ENCODE data around the gene RSAD2. TPM values are rescaled to one million over a fixed set of nuclear protein-coding genes. Genes with fewer than 3 reads are reported as not detected.

RSAD2 gene
- total RNA-seq, 6 donors from 2014 or later = 8.4 to 20.0 (median 11.0) TPM

DNA sequence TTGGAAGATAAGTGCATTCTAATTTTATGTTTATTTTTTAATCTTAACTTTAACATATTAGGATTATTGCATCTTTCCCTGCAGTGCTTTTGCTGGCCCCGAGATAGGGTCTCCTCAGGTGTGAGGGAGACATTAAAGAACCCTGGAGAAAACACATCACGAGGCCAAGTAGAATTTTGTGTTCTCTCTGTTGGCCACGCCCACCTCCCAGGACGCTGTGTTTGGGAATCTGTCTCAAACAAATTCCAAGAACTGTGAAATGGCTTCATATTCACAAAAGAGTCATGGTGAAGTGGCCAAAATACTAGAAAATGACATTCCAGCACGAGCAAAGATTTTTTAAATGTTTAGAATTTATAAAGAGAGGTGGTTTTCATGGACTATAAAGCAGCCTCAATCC lies 67.0 kb downstream of the RSAD2 start:
- Histone ChIP-seq H3K27me3 (no peaks in the 10 kb centered on the region), H3K4me3 (no peak overlapping the region), H3K36me3 (peaks cover 0 to 14% (median 3%) of the 10 kb centered on the region in 4 donors), H3K27ac (no peak overlapping the region), H3K9me3 (no peaks in the 10 kb centered on the region), H3K4me1 (peaks cover 0 to 9% (median 3%) of the 10 kb centered on the region in 4 donors)
- ATAC-seq (ENCODE audit: low FRiP score in 2 of 2) (no peak), DNase-seq (no peak)
- TF ChIP-seq POLR2A (IDR thresholded peaks at IDR 0.05) (no peak), POLR2AphosphoS5 (IDR thresholded peaks at IDR 0.05) (no peak), EP300 (IDR thresholded peaks at IDR 0.05) (no peak)
- TF ChIP-seq, protein P1, sequence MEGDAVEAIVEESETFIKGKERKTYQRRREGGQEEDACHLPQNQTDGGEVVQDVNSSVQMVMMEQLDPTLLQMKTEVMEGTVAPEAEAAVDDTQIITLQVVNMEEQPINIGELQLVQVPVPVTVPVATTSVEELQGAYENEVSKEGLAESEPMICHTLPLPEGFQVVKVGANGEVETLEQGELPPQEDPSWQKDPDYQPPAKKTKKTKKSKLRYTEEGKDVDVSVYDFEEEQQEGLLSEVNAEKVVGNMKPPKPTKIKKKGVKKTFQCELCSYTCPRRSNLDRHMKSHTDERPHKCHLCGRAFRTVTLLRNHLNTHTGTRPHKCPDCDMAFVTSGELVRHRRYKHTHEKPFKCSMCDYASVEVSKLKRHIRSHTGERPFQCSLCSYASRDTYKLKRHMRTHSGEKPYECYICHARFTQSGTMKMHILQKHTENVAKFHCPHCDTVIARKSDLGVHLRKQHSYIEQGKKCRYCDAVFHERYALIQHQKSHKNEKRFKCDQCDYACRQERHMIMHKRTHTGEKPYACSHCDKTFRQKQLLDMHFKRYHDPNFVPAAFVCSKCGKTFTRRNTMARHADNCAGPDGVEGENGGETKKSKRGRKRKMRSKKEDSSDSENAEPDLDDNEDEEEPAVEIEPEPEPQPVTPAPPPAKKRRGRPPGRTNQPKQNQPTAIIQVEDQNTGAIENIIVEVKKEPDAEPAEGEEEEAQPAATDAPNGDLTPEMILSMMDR (IDR thresholded peaks at IDR 0.05) = no peak
- 76 to 77% methylated on average over 5 of the region's 5 CpGs for WGBS, 2 donors

DNA sequence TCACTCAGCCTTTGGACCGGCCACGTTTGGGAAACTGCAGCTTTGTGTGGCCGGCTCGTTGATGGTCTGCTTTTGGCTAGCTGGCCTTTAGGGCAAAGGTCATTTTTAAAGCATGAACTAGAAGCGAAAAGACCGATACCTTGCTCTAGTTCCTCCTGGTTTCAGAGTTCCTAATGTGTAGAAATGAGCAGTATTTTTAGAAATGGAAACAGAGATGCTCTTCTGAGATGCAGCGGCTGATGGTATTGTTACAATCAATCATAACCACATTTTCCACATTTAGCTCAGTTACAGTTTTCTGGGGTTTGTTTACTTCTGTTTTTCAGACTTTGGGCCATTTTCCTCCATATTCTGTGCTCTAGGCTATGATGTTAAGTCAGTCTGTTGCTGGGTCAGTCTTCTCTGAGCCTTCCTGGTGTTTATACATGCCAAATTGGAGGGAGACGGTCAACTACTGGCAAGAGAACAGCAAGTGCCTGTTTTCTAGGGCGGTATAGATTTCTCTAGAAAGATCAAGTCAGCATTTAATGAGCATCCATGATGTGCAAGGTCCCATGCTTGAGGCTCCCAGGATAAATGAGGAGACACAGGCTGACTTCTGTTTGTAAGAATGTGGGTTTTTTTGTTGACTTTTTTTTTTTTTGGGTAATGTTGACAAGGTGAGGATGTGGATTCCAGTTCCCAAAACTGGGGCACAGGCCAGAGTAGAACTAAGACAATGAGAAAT lies 67.7 kb downstream of the RSAD2 start:
- H3K9me3 ChIP-seq = no peaks in the 10 kb centered on the region
- peaks cover 0 to 9% (median 3%) of the 10 kb centered on the region in 4 donors for H3K4me1 ChIP-seq
- no peak overlapping the region for H3K27ac ChIP-seq
- TF ChIP-seq POLR2A (IDR thresholded peaks at IDR 0.05) = no peak
- no peaks in the 10 kb centered on the region for H3K27me3 ChIP-seq
- DNase-seq = no peak
- no peak for ATAC-seq (ENCODE audit: low FRiP score in 2 of 2)
- H3K36me3 ChIP-seq = peaks cover 0 to 14% (median 3%) of the 10 kb centered on the region in 4 donors
- 82 to 85% methylated on average over 9 of the region's 9 CpGs for WGBS, 2 donors
- no peak overlapping the region for H3K4me3 ChIP-seq

DNA sequence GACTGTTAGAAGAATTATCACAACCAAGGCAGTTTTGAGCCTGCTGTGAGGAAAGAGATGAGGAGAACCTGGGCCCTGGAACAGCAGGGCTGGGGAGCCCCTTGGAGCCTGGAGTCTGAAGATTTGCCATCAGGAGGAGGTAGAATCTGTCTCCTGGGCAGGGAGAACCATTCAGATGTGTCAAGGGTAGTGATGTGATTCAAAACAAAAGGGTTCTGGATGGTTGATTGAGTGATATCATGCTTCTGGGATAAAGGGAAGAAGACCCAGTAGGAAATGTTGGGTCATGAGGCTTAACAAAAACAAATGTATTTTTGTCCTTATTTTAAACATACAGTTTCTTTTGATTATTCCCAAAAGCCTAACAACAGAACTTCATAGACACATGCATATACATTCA lies 68.2 kb downstream of the RSAD2 start:
- Histone ChIP-seq H3K4me1 (peaks cover 0 to 9% (median 2%) of the 10 kb centered on the region in 4 donors), H3K36me3 (peaks cover 0 to 14% (median 3%) of the 10 kb centered on the region in 4 donors), H3K4me3 (no peak overlapping the region), H3K27ac (peak overlapping the region in 1 of 4 donors; percentile 25), H3K9me3 (no peaks in the 10 kb centered on the region), H3K27me3 (no peaks in the 10 kb centered on the region)
- DNase-seq (no peak), ATAC-seq (ENCODE audit: low FRiP score in 2 of 2) (no peak)
- TF ChIP-seq POLR2AphosphoS5 (IDR thresholded peaks at IDR 0.05) = no peak

DNA sequence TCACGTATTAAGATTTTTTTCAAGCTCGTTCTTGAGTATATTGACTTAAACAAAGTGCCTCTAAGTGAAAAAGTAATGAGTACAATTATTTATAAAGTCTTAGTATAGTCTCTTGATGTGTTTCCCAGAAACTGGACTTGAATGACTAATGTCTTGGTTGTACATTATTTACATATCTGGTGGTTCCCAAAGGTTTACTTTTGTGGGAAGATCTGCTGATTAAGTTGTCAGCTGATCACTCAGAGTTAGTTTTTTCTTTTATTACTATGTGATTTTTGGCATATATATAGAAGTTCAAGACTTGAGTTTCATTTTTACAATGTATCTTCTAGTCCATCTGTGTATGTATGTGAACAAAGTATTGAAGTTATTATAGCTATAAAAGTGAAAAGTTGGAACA lies 69.1 kb downstream of the RSAD2 start:
- Histone ChIP-seq H3K4me3 (no peak overlapping the region), H3K27me3 (no peaks in the 10 kb centered on the region), H3K4me1 (peaks cover 0 to 3% (median 1%) of the 10 kb centered on the region in 4 donors), H3K36me3 (peaks cover 0 to 14% (median under 1%) of the 10 kb centered on the region in 4 donors), H3K9me3 (no peaks in the 10 kb centered on the region), H3K27ac (peak overlapping the region in 1 of 4 donors; percentile 6)
- DNase-seq = no peak
- ATAC-seq (ENCODE audit: low FRiP score in 2 of 2) = no peak
- 49 to 57% methylated on average over 2 of the region's 2 CpGs for WGBS, 2 donors
- no peak for TF ChIP-seq POLR2AphosphoS5 (IDR thresholded peaks at IDR 0.05)

Other genes starting within 250 kb of the RSAD2 start
- gene CMPK2, start 11.9 kb upstream of the RSAD2 start, total RNA-seq = 10 to 100 TPM; 18.0 to 37.2 (median 20.7) TPM
- gene RNF144A, start 39.6 kb downstream of the RSAD2 start, total RNA-seq = 10 to 100 TPM in 5 of 6 donors, 1 to 10 TPM in 1; 9.9 to 20.7 (median 13.4) TPM